Measurements from ENCODE around the gene ELMO2.

DNA sequence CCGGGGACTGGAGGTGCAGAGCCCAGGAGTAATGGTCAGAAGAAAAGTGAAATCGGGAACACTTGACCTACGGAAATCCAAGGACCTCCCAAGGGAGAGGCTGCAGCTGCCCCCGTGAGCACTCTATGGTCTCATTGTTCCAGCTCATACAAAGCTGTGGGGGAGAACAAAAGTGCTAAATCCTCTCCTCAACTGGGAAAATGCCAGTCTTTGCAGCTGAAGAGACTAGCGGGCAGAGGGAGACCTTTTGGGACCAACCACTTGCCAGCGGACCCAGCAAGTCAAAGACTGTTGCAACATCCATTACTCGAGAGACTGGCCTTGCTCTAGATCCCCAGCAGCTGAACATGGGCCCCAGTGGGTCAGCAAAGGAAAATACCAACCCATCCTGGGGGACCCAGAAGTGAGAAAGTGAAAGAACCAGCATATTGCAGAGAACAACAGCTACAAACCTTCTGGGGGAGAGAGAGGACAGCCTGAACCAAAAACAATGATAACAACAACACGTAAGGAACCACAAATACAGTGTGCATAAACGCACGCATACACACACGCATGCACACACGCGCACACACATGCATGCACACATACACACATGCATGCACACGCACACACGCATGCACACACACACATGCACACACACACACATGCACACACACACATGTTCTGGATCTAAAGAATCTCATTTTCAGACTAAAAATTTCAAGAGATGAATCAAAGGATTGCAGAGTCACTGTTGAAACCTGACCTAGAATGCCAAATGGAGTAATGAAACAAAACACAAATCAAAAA lies 24.7 kb upstream of the ELMO2 start:
- TF ChIP-seq, protein P1, sequence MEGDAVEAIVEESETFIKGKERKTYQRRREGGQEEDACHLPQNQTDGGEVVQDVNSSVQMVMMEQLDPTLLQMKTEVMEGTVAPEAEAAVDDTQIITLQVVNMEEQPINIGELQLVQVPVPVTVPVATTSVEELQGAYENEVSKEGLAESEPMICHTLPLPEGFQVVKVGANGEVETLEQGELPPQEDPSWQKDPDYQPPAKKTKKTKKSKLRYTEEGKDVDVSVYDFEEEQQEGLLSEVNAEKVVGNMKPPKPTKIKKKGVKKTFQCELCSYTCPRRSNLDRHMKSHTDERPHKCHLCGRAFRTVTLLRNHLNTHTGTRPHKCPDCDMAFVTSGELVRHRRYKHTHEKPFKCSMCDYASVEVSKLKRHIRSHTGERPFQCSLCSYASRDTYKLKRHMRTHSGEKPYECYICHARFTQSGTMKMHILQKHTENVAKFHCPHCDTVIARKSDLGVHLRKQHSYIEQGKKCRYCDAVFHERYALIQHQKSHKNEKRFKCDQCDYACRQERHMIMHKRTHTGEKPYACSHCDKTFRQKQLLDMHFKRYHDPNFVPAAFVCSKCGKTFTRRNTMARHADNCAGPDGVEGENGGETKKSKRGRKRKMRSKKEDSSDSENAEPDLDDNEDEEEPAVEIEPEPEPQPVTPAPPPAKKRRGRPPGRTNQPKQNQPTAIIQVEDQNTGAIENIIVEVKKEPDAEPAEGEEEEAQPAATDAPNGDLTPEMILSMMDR (IDR thresholded peaks at IDR 0.05): no peak
- TF ChIP-seq POLR2A (IDR thresholded peaks at IDR 0.05) (no peak), POLR2AphosphoS5 (IDR thresholded peaks at IDR 0.05) (no peak)

Measured in upper lobe of left lung (tissue), 4 donors.